Breast epithelium (tissue), 3 donors: ENCODE measurements around the gene LENG9.

ENCODE experiments used
- CTCF ChIP-seq, 3 donors: fragments of 450-650 bp; IDR thresholded peaks; one replicate each; pipeline ENCODE4 v1.5.1; 2016 to 2017; ENCODE audit warnings: antibody characterized with exemption in 3 of 3, mild to moderate bottlenecking in 3 of 3, moderate library complexity in 3 of 3
- POLR2A ChIP-seq: fragments of 450-650 bp; IDR thresholded peaks from one replicate; pipeline ENCODE4 v1.6.1; 2016; ENCODE audit warnings: antibody characterized with exemption, mild to moderate bottlenecking, moderate library complexity

- TF ChIP-seq POLR2A (no peak), CTCF (IDR thresholded peaks at IDR 0.05) (no peak)
These were observed 35.0 kb downstream of the LENG9 start for GRCh38 chr19:54428323-54429175.
